A172 (cell line): Measurements from ENCODE around the gene EHMT1. TPM values are rescaled to one million over a fixed set of nuclear protein-coding genes. Genes with fewer than 3 reads are reported as not detected.

Experiments used
- DNase-seq: peaks from one replicate; pipeline ENCODE4 v3.0.0-alpha.2; 2015; ENCODE audit warnings: low spot score
- total RNA-seq: library from RNA; depleted of rRNA; stranded (reverse); fragments of >200 nt; shearing (Covaris generic); gene quantifications from 2 replicates; pipeline ENCODE4 v1.2.3, GENCODE V29; 2014

EHMT1 gene
- total RNA-seq, 1 experiment from 2014 or later: 54.7 TPM

- DNase-seq: no peak
Measured at GRCh38 chr9:137784641-137785513, 166.1 kb downstream of the EHMT1 start.

- no peak for DNase-seq
Measured at GRCh38 chr9:137785704-137786161, 166.9 kb downstream of the EHMT1 start.

- DNase-seq: no peak
Measured at GRCh38 chr9:137786511-137786920, 167.7 kb downstream of the EHMT1 start.

GRCh38 chr9:137787381-137787780 is 168.6 kb downstream of the EHMT1 start:
- no peak for DNase-seq

- DNase-seq: no peak
Measured at GRCh38 chr9:137787786-137788505, 169.1 kb downstream of the EHMT1 start.

GRCh38 chr9:137788561-137789294 is 169.9 kb downstream of the EHMT1 start:
- no peak for DNase-seq

GRCh38 chr9:137789295-137789895 is 170.6 kb downstream of the EHMT1 start:
- no peak for DNase-seq

GRCh38 chr9:137791947-137792346 is 173.1 kb downstream of the EHMT1 start:
- DNase-seq: no peak

GRCh38 chr9:137793196-137793841 is 174.5 kb downstream of the EHMT1 start:
- no peak for DNase-seq

- no peak for DNase-seq
Measured at GRCh38 chr9:137795156-137795666, 176.4 kb downstream of the EHMT1 start.

- DNase-seq: no peak
Measured at GRCh38 chr9:137797206-137798120, 178.7 kb downstream of the EHMT1 start.

GRCh38 chr9:137798142-137798541 is 179.3 kb downstream of the EHMT1 start:
- DNase-seq: no peak

- no peak for DNase-seq
Measured at GRCh38 chr9:137798901-137799629, 180.3 kb downstream of the EHMT1 start.

- no peak for DNase-seq
Measured at GRCh38 chr9:137799630-137799983, 180.8 kb downstream of the EHMT1 start.

GRCh38 chr9:137800196-137801022 is 181.6 kb downstream of the EHMT1 start:
- DNase-seq: no peak

GRCh38 chr9:137801023-137801319 is 182.2 kb downstream of the EHMT1 start:
- DNase-seq: no peak

- no peak for DNase-seq
Measured at GRCh38 chr9:137802021-137802420, 183.2 kb downstream of the EHMT1 start.

GRCh38 chr9:137802521-137803243 is 183.9 kb downstream of the EHMT1 start:
- no peak for DNase-seq
